GM21619 (cell line): ENCODE results near the gene UBE2V1.

Experiments used
- ATAC-seq: cut with Tn5 transposase; IDR thresholded peaks from one replicate; pipeline ENCODE4 v1.9.1; 2021; ENCODE audit not compliant: unreplicated experiment

UBE2V1 gene

GRCh38 chr20:50049442-50050026, 63.4 kb downstream of the UBE2V1 start:
- no peak for ATAC-seq

GRCh38 chr20:50048420-50049166, 64.4 kb downstream of the UBE2V1 start:
- ATAC-seq = no peak

GRCh38 chr20:50044353-50044960, 68.5 kb downstream of the UBE2V1 start:
- no peak for ATAC-seq

GRCh38 chr20:50043573-50044352, 69.2 kb downstream of the UBE2V1 start:
- no peak for ATAC-seq

GRCh38 chr20:50042370-50043313, 70.3 kb downstream of the UBE2V1 start:
- ATAC-seq = no peak

GRCh38 chr20:50041246-50041873, 71.6 kb downstream of the UBE2V1 start:
- ATAC-seq = no peak

- ATAC-seq = no peak
Observed at GRCh38 chr20:50040432-50041245, 72.3 kb downstream of the UBE2V1 start.

- ATAC-seq = no peak
Observed at GRCh38 chr20:50039706-50040431, 73.1 kb downstream of the UBE2V1 start.

- no peak for ATAC-seq
Observed at GRCh38 chr20:50038574-50038991, 74.4 kb downstream of the UBE2V1 start.

GRCh38 chr20:50038169-50038568, 74.8 kb downstream of the UBE2V1 start:
- ATAC-seq = no peak

- ATAC-seq = no peak
Observed at GRCh38 chr20:50037575-50037974, 75.4 kb downstream of the UBE2V1 start.

- no peak for ATAC-seq
Observed at GRCh38 chr20:50037123-50037522, 75.8 kb downstream of the UBE2V1 start.

- ATAC-seq = no peak
Observed at GRCh38 chr20:50036703-50037102, 76.2 kb downstream of the UBE2V1 start.

- ATAC-seq = no peak
Observed at GRCh38 chr20:50034567-50035180, 78.3 kb downstream of the UBE2V1 start.

- ATAC-seq = no peak
Observed at GRCh38 chr20:50032955-50033666, 79.8 kb downstream of the UBE2V1 start.
